HG03135 (cell line): Measurements from ENCODE around the gene ASGR2.

Source experiments
- ATAC-seq: cut with Tn5 transposase; IDR thresholded peaks from one replicate; pipeline ENCODE4 v1.9.1; 2021; ENCODE audit warnings: mild to moderate bottlenecking, moderate library complexity; ENCODE audit not compliant: unreplicated experiment

Gene ASGR2

DNA sequence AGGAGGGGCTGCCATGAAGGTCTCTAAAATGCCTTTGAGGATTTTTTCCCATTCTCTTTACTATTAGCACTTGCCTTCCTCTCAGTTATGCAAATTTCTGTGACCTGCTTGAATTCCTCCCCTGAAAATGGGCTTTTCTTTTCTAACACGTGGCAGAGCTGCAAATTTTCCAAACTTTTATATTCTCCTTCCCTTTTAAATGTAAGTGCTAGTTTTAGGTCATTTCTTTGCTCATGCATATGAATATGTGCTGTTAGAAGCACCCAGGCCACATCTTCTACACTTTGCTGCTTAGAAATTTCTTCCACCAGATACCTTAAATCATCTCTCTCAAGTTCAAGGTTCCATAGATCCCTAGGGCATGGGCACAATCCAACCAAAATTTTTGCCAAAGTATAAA lies 46.4 kb downstream of the ASGR2 start:
- ATAC-seq: no peak

DNA sequence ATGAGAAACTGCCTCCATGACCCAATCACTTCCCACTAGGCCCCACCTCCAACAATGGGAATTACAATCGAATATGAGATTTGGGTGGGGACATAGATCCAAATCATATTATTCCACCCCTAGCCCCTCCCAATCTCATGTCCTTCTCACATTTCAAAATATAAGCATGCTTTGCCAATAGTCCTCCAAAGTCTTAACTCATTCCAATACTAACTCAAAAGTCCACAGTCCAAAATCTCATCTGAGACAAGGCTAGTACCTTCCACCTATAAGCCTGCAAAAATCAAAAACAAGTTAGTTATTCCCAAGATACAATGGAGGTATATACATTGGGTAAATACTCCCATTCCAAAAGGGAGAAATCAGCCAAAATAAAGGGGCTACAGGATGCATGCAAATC lies 47.4 kb downstream of the ASGR2 start:
- ATAC-seq: no peak

DNA sequence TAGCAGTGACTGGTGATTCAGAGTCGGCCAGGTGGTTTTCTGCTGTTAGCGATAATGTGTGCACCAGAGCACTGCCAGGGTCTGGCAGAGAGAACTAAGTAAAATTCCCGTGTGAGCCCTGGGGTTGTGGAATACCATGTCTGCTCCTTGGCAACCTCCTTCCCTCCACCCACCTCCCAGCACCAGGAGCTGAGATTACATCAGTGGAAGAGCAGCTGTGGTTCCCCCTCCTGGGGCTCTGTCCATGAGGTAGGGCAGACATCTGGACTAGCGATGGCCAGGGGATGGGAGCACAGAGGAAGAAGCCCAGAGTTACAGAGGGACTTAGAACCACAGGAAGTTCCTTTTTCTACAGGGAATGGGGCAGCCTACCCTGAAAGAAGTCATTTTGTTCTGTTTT lies 50.4 kb downstream of the ASGR2 start:
- ATAC-seq: no peak

DNA sequence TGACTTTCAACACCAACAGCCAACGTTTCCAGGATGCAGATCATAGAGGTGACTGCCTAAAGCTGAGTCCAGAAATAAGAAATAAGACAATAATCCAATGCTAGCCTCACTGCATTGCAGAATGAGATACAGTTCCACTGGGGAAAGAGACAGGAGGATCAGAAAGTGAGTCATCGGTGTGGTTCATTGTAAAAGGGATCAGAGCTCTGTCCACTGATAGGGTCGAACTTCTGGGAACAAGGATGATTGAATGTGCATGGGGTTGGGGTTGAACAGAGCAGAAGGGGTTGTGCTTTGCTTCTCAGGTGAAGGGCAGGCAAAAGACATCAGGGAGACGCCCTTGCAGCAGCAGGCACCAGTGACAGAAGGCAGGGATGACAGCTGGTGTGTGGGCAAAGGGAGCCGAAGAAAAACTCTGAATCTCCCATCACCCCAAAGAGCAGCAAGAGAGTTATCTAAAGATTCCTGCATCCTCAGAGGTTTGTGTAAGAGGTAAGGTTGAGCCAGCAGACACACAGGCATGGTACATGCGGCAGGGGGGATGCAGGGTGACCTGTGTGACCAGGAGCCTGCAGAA lies 51.0 kb downstream of the ASGR2 start:
- ATAC-seq: no peak

DNA sequence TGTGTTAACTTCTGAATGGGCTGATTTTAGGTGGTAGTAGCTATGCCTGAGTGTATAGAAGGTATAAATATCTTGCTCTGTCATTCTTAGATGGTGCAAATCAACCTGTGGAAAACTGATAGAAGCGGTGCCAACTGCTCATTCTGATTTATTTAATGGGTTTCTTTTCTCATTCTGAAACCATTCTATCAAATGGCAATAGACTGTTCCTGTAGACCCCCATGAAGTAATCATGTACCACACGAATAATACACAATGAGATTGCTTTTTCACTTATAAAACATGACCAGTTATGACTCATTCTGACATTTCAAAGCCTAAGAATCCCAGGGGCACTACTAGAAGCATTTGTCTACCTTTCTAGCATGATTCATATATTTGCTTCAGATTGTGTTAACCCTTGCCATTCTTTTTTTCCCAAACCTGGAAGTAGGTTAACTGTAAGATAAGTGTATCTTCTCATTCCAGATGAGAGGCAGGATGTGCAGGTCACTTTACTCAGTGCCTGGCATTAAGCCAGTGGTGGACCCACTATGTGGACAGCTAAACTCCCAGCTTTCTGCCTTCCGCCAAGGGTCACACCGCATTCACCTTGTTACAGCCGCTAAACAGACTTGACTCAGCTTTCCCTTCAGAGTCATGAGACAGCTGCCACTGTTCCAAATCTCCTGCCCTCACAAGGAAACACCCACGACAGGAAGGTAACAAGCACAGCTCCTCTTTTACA lies 54.3 kb downstream of the ASGR2 start:
- ATAC-seq: no peak

DNA sequence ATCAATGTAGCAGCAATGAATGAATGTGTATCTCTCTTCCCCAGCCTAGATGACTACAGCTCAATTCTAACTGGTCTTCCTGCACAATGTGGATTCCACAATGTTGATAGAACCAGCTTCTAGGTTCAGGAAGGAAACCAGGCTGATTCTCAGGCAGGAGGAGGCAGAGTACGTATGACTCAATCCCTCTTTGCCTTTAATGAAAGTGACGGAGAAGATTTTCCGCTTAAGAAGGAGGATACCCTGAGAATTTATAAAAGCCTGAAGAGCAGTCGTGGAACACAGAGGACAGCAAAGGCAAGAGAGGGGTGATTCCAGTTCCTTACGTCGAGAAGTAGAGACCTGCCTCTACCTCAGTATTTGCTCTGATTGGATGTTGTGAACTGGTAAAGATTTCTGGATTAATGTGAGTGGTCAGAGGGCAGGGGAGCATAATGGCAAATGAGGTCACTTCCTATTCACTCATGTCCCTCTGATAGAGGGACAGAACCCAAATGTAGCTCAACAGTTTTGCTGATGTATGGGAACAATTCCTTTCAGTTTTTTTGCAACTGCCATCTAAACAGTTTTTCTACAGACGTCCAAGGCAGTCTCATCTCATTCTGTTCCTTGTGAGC lies 55.7 kb downstream of the ASGR2 start:
- ATAC-seq: no peak

DNA sequence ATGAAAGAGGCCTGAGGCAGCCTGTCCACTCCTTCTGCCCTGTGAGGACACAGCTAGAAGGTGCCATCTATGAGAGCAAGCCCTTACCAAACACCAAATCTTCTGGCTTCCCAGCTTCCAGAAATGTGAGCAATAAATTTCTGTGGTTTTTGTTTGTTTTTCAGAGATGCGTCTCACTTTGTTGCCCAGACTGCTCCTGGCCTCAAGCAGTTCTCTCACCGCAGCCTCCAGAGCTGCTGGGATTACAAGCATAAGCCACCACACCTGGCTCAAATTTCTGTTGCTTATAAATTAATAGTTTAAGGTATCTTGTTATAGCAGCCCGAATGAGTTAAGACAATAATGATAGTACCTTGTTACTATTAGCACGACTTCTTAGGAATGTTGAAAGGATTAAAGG lies 58.2 kb downstream of the ASGR2 start:
- ATAC-seq: no peak
